Measurements from ENCODE around the gene SUPT4H1.

The SUPT4H1 gene

DNA sequence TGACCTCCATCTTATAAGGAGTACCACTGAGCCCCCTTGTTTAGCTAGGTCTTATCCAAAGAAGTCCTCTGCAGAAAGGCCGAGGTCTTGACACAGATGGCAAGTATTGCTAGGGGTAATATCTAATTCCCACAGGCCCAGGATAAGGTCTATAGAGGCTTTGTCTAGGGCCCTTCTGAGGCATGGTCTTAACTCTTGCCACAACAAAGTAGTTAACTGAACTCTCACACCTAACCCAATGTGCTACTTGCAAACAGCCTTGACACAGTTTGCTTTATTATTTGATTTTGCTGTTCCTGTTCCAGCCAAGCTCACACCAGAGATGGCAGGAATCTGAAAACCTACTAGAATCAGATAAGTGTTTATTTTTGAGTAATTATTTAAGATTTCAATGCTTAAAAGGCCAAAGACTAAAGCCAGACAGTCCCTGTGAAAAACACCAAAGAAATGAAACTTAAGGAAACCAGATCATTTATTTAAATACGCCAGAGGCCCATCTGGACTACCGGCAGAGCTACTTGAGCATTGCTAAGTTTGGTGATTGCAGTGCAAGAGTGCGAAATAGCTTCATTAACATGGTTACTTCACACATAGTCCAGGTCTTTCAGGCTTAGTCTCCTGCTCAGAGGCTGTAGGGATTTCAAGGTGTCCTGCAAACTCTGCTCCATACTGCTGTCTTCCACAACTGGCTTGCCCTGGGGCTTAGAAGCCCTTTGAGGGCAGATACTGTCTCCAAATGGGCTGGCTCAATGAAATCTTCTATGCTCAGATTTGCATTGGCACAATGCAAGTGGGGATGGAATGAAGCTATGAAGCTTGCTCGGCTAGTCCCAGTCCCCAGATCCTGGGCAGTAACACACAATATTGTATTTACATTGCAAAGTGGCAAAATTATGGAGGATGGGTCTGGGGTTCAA lies 28.5 kb upstream of the SUPT4H1 start:
- no peak for DNase-seq

DNA sequence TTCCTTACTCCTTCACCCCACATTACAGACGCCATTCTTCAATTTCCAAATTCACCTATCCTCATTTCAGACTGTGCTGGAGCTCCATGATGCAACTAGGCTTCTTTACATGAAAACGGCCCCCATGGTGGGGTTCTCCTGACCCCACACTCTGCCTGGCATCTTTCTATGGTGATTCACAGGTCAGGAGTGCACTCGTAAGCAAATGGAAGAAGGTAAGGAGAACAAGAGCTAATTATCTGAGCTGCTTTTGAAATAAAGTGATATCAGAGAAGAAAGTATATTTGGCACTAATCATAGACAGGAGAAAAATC lies 27.5 kb upstream of the SUPT4H1 start:
- no peak for DNase-seq

DNA sequence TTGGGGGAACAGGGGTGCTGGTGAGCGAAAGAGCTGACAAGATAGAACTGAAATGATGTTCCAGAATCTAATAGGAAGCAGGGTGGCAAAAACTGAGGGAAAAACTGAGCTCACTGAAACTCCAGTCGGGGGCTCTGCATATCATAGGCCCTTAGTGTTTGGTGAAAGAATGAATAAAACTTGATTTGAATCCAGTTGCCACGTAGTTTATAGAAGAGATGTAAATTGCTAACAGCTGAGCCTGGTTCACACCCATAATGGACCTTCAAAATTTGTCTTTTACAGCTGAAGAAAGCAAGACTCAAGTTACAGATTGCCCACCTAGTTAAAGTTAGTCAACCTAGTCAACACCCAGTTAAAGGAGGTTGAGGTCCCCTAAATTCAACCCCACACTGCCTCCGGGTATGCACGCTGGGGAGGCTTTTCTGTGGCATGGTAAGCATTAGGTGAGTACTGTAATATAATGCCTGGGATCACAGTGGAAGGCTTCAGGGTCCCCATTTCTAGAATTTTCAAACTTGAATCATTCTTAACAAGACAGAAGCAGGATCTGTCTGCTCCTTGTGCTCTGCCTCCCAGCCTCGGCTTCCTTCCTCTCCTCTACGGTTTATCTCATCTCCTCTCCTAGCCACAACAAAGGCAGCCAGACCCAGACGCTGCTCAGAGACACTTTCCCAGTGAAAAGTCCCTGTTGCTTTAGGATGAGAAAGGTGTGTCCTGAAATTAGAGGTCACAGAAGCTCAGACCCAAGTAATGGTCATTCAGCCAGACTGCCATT lies 26.9 kb upstream of the SUPT4H1 start:
- DNase-seq = no peak

- DNase-seq = no peak
These were observed 25.7 kb upstream of the SUPT4H1 start for GRCh38 chr17:58377661-58378060.

DNA sequence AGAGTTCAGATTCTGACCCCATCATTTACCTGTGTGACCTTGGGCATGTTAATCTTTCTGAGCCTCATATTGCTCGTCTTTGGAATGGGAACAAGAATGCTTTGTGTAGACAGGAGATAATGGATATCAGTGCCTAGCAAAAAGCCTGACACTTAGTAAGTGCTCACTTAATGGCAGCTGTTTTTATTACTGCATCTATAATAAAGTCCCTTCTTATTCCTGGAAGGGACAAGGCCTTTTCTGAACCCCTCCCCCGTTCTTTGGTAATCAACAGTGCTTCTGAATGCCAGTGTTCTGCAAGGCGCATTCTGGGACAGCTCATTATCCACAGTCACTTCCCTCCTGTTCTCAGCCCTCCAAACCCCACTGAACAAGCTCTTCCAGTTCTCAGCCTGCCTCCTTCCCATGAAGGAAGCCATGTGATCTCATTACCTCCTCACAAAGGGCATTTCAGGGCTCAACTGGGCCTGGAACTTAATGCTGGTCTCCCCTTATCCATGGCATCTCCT lies 25.1 kb upstream of the SUPT4H1 start:
- no peak for DNase-seq

GRCh38 chr17:58376472-58377000 lies 24.5 kb upstream of the SUPT4H1 start:
- no peak for DNase-seq

DNA sequence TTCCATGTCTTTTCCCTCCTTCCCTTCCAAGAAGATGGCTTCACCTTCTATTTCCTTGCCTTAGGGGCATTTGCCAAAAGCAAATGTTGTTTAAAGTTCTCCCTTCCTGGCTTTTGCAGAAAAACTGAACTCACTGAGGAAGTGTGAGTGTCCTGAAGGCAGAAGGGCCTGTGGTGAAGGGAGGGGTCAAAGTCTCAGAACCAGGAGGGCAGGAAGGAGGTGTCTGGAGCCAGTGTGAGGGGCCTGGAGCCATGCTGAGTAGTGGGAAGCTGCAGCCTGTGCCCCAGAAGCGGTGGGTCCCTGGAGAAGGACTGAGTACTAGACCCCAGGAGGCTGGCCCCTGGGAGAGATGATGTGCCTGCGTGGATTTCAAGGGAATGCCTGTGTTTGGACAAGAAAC lies 23.8 kb upstream of the SUPT4H1 start:
- no peak for DNase-seq

DNA sequence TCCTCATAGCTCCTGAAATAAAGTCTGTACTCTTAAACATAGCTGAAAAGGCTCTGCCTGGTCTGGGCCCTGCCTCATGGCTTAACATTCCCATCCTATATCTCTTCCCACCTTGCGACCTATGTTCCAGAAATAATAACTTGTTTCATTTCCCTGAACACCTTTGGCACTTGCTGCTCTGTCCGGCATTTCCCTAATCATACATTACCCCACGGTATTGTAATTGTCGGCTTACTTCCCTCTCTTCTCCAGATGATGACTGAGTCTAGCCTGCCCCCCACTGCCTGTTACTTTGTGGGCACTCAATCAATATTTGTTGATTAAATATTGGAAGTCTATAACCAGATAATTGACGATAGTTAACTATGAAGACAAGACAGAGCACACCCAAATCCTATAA lies 23.3 kb upstream of the SUPT4H1 start:
- DNase-seq = no peak

DNA sequence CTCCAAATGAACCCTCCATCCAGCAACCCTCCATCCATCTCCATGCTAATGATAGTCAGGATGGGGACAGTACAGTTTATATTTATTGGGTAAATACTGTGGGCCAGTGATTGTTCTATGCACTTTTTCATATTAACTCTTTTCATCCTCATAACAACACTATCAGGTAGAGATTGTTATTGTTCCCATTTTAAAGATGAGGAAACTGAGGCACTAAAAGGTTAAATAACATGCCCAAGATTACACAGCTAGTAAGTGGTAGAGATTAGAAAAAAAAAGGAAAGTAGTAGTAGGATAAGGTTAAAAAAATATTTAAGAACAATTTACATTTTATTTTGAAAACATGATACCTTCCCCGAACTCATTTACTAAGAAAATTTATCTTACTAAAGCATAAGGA lies 21.9 kb upstream of the SUPT4H1 start:
- DNase-seq = no peak

DNA sequence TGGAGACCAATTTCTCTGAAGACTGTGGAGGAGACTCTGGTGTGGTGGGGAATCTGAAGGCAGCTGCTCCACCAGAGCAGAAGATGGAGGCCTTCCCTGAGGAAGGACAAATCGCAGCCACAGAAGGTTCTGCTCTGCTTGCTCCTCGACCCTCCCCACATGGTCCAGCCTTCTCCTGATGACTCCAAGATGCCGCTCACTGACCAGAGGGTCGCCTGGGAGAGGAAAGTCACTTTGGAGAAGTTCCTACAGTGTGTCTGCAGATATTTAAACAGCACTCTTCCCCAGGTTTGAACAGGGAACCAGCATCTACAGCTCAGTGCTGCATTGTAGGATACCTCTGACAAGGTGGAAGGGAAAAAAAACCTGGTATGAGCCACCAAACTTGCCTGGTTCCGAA lies 21.0 kb upstream of the SUPT4H1 start:
- no peak for DNase-seq

- DNase-seq = no peak
These were observed 19.4 kb upstream of the SUPT4H1 start for GRCh38 chr17:58371300-58371950.

GRCh38 chr17:58370716-58371115 lies 18.7 kb upstream of the SUPT4H1 start:
- DNase-seq = no peak

GRCh38 chr17:58370309-58370708 lies 18.3 kb upstream of the SUPT4H1 start:
- DNase-seq = no peak

- no peak for DNase-seq
These were observed 17.4 kb upstream of the SUPT4H1 start for GRCh38 chr17:58369214-58370031.

GRCh38 chr17:58368860-58369213 lies 16.8 kb upstream of the SUPT4H1 start:
- DNase-seq = no peak

DNA sequence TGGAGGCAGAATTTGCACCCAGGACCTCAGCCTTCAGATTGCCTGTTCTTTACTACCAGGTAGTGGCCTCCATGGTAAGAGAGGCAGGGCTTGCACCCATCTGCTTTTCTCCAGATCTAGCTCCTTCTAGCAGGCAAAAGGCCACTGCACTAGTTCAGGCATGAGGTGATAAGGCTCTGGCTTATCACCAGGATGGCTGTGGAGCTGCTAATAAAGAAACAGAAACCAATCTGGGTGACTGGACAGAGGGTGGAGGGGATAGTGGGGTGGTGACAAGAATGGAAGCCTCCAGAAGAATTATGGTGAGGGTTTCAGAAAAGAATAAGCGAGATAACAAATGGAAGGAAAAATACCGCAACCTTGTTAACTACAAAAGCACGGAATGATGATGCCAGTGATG lies 15.5 kb upstream of the SUPT4H1 start:
- no peak for DNase-seq

DNA sequence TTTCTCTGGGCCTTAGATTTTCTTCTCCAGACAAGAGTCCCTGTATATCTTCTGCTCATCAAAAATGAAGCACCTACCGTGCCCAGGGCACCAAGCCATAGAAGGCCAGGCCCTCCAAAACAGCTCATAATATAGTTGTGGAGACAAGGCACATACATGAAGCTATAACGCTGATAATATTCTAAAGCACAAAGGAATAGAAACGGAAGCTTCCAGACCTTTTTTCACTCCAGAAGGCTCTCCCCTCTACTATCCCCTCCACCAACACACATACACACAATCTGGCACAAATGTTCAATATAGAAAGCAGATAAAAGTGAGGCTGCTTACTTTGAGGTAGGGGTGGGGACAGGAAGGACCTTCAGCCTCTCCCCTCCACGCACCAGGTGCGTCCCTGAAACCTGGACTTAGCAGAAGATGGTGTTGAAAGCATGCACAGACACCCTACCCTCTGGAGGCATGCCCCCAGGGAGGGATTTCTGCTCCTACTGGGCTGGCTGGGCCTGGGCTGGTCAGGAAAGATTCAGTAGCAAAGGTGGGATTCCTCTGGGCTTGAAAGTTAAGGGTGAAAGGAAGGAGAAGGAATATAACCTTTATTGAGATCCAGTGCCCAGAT lies 14.1 kb upstream of the SUPT4H1 start:
- no peak for DNase-seq

DNA sequence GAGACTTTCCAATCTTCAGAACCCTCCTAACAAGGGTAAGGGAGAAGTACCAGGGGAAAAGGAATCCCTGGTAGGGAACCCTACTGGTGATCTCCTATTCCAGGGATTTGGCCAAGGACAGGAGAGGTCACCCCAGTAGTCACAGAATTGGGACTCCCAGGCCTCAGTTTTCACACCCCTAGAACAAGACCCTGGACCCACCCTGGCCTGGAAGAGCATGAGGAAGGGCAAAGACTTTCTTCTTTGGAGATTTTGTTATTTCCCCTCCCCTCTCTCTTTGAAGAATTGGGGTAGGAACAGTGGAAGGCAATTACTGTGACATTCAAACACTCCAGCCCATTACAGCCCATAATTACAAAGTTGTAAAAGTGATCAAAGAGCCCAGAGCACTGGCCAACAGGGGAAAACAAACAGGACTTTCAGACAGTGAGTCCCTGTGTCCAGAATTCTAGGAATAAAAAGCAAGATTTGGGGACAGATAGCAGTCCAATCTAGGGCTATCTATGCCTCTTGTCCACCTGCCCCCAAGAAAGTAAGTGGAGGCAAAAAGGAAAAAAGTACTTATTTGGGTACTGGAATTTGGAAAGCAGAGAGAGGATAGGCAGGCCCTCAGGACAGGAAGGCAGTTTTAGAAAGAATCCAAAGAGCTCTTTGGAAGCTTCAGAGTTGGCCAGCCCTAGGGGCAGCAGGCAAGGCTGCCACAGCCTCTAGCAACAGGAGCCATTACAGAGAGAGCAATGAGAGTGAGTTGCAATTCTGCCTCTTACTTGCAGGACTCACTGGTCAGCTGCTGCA lies 13.4 kb upstream of the SUPT4H1 start:
- no peak for DNase-seq

GRCh38 chr17:58364270-58364942 lies 12.4 kb upstream of the SUPT4H1 start:
- DNase-seq = no peak

DNA sequence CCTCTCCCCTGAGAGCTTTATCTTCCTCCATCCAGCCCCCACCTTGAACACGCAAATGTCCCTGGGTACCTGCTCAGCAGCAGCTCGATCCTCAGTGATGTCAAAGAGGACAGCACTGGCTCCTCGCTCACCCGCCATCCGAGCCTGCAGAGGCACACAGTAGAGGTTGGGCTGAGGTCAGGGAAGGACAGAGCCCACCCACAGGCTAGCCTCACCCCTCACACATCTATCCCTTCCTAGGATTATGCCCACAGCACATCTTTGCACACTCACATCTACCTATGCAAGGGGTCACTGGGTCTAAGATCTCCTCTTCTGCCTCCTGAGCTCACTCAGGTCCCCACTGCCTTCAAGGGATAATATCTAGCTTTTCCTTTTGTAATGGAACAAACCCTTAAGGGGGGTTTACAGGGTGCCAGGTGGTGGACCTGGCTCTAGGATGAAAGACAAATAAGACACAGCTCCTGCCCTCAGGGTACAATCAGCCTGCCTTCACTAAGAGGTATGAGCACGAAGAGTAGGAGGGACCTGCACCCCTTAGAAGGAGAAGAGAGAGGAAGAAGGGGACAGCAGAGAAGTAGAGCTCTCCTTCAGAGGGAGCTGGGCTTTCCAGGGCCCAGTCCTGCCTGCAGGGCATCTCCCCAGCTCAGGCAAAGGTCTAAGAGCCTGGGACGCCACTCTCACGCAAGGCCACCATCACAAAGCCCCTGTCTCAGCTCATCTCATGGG lies 11.6 kb upstream of the SUPT4H1 start:
- DNase-seq = no peak
